Inflammatory macrophage treated with lipopolysaccharide for 4 hours (primary cell): Measurements from ENCODE around the gene MTAP.

Experiments
- DNase-seq: peaks from one replicate; pipeline ENCODE4 v3.0.0-alpha.2; 2020

MTAP gene

DNA sequence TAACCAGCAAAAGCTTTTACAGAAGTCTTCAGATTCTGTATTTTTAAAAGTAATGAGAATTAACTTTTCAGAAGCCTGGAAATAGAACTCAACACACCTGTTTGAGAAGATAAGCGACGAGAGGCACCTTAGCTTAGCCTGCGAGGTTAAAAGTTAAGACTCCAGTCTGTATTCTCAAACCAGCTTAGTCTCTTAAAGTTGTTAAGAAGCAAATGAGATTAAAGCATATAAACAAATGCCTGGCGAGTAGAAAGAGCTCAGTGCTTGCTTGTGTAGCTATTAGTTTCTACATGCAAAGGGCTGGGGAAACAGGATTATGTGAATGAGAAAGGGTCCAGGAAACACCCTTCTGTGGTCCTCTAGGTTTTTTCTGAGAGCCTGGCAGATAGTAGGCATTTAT, 51.7 kb downstream of the MTAP start:
- DNase-seq: no peak

- DNase-seq: no peak
Measured at GRCh38 chr9:21854594-21854993, 52.2 kb downstream of the MTAP start.

- no peak for DNase-seq
Measured at GRCh38 chr9:21856301-21857094, 54.1 kb downstream of the MTAP start.

DNA sequence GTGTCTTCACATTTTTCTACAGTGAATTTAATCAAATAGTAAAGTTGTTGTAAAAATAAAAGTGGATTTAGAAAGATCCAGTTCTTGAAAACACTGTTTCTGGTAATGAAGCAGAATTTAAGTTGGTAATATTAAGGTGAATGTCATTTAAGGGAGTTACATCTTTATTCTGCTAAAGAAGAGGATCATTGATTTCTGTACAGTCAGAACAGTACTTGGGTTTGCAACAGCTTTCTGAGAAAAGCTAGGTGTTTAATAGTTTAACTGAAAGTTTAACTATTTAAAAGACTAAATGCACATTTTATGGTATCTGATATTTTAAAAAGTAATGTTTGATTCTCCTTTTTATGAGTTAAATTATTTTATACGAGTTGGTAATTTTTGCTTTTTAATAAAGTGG, 60.4 kb downstream of the MTAP start:
- DNase-seq: no peak

DNA sequence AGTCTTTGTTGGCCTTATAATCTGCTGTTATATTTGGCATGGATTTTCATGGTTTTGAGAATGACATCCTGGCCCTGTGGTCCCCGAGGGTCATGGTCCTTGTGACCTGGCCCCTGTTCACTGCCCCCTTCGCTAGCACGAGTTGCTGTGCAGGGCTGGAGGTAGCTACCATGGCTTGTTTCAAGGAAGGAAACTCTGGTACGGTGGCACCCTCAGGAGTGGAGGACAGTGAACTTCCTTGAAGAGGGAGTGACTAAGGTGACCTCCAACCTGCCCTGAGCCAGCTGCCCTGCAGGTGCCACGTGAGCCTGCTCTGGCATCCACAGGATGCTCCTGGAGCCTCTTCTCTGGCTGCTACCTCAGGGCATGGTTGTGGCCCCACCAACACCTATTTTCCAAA, 62.1 kb downstream of the MTAP start:
- no peak for DNase-seq

DNA sequence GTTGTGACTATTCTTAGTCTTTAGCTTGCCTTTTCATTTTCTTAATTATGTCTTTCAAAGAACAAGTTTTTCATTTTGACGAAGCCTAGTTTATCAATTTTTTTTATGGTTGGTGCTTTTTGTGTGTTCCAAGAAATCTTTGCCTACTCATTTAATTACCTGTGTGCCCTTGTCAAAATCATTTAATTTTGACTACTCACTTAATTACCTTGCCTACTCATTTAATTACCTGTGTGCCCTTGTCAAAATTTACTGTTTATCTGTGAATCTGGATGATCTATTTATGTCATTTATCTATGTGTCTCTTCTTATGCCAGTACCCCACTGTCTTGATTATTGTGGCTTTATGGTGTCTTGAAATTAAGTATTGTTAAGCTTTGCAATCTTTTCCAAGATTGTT, 63.9 kb downstream of the MTAP start:
- no peak for DNase-seq

GRCh38 chr9:21871256-21871975, 69.0 kb downstream of the MTAP start:
- DNase-seq: no peak

GRCh38 chr9:21872696-21873095, 70.3 kb downstream of the MTAP start:
- DNase-seq: no peak

DNA sequence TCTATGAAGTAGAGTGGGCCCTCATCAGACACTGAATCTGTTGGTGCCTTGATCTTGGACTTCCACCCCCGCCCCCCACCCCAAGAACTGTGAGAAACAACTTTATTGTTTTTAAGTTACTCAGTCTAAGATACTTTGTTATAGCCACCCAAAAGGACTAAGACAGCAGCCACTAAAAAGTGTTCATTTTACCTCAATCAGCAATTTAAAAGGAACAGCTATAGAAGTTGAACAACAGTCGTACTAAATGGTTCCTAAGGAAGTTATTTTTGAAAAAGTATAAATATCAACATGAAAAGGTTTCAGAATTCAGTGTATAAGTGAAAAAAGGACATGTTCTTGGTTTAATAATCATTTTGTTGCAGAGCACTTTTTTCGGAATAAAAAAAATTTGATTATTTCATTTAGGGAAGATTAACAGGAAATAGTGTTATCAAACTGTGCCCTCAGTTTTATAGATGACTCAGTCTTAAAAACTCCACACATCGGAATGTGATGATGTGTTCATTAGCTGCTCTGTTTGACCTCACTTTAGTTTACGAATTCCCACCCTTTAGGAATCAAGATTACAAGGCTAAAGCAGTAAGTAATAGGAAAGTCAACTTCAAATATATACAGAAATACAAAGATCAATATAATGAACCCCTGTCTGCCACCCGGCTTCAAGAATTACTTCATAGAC, 71.2 kb downstream of the MTAP start:
- DNase-seq: no peak

DNA sequence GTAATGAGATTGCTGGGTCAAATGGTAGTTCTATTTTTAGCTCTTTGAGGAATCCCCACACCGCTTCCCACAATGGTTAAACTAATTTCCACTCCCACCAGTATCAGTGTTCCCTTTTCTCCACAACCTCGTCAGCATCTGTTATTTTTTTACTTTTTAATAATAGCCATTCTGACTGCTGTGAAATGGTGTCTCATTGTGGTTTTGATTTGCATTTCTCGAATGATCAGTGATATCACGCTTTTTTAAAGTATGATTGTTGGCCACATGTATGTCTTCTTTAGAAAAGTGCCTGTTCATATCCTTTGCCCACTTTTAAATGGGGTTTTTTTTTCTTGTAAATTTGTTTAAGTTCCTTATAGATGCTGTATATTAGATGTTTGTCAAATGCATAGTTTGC, 73.5 kb downstream of the MTAP start:
- peak; percentile 5 for DNase-seq

GRCh38 chr9:21883642-21884041, 81.2 kb downstream of the MTAP start:
- no peak for DNase-seq

GRCh38 chr9:21889673-21890072, 87.2 kb downstream of the MTAP start:
- DNase-seq: no peak

GRCh38 chr9:21890696-21891095, 88.3 kb downstream of the MTAP start:
- no peak for DNase-seq

- peak; percentile 26 for DNase-seq
Measured at GRCh38 chr9:21901546-21901945, 99.1 kb downstream of the MTAP start.

DNA sequence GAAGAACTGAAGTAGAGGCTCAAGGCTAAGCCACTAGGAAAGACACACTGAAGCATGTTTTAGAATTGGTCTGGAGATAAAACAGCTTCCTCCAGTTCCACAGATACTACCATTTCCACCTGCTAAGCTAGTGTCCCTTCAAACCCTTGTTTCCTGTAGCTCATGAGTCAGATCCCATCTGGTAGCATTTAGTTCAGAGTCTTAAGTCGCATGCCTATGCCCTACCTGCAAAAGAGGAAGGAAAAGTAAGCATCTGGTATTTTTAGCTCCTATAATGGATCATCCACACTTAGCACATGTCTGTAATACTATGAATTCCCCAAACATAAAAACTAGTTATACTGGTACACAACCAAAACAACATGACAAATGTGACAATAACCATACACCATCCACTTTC, 99.7 kb downstream of the MTAP start:
- DNase-seq: peak; percentile 50

GRCh38 chr9:21903380-21903965, 101.0 kb downstream of the MTAP start:
- no peak for DNase-seq

- no peak for DNase-seq
Measured at GRCh38 chr9:21904371-21904770, 101.9 kb downstream of the MTAP start.

DNA sequence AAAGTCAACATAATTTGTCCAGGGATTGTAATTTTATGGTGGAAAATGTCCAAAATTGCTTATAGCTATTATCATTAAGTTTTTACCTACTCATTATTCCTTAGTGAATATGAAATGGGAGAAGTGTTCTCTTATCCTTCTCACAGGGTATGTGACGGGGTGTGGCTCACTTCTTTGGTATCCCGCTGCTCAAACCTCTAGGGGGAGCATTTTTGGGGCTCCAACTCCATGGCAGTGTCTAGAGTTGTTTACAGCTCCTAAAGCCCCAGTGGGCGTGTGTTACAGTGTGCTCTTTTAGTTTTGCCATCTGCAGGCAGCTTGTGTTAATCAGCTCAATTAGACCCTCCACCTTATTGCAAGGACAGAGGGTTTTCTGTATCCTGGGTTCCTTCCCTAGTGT, 102.3 kb downstream of the MTAP start:
- DNase-seq: no peak

GRCh38 chr9:21906213-21906612, 103.8 kb downstream of the MTAP start:
- DNase-seq: no peak

DNA sequence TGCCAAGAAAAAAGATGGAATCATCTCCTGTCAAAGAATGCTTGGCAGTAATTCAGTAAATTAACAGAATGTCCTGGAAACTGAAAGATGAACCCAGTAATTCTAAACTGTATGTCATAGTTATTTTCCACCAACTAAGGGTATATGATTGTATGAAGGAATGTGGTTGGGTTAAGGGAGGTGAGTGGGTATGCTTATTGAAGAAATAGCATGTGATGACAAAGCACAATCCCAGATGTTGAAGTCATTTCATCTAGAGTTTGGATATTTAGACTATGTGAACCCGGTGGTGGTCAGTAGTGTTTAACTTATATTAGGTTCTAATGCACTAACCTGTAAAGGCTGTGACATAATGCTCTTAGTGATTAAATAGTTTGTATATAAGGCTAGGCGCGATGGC, 104.4 kb downstream of the MTAP start:
- no peak for DNase-seq

GRCh38 chr9:21919377-21920362, 117.2 kb downstream of the MTAP start:
- DNase-seq: no peak

GRCh38 chr9:21923694-21924093, 121.3 kb downstream of the MTAP start:
- no peak for DNase-seq
